ENCODE measurements around the gene SLC2A13. TPM values are rescaled to one million over a fixed set of nuclear protein-coding genes. Genes with fewer than 3 reads are reported as not detected.

SLC2A13 gene
- polyA plus RNA-seq, 3 donors: 2.2 to 2.9 (median 2.5) TPM

DNA sequence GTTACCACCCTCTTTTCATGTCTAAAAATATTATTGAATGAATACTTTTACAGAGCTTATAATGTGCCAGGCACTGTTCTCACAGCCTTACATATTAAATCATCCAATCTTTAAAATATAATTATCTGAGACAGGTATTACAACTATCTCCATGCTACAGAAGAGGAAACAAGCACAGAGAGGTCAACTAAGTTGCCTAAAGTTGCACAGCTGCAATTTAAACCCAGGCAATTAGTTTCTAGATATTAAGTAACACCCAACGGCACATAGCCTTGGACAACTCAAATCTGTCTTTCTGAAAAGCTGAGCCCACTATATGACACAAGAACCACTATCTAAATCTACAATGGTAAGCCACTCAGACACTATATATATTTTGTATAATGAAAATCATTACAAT is 92.6 kb downstream of the SLC2A13 start:
- H3K4me1 Mint-ChIP-seq: peaks cover 8% of the 10 kb centered on the region
- Histone ChIP-seq H3K27me3 (ENCODE audit: control insufficient read depth in 2 of 2, insufficient read depth in 2 of 2, low read length in 2 of 2) (no peaks in the 10 kb centered on the region), H3K4me3 (replicated peaks in 1 of 3; ENCODE audit: low read depth in 2 of 3, low read length in 3 of 3) (no peak overlapping the region), H3K27ac (ENCODE audit: low read depth in 1 of 2, low read length in 2 of 2) (no peak overlapping the region), H3K79me2 (ENCODE audit: insufficient read depth, low read length) (no peaks in the 10 kb centered on the region), H3K4me1 (ENCODE audit: control insufficient read depth in 1 of 2, insufficient read depth in 2 of 2, low read length in 2 of 2) (peaks cover 6 to 7% of the 10 kb centered on the region in 2 donors), H3K9me3 (replicated peaks in 1 of 2; ENCODE audit: control insufficient read depth in 1 of 2, insufficient read depth in 1 of 2, low read length in 2 of 2) (no peaks in the 10 kb centered on the region), H4K20me1 (ENCODE audit: insufficient read depth, low read length) (no peaks in the 10 kb centered on the region), H3K9ac (ENCODE audit: insufficient read depth, low read length, poor library complexity, severe bottlenecking) (no peak overlapping the region), H3K36me3 (replicated peaks in 1 of 2; ENCODE audit: control insufficient read depth in 1 of 2, insufficient read depth in 2 of 2, low read length in 2 of 2) (no peaks in the 10 kb centered on the region), H3K4me2 (replicated peaks; ENCODE audit: extremely low read depth, low read length, poor library complexity, severe bottlenecking) (no peak overlapping the region), H2AFZ (ENCODE audit: insufficient read depth, low read depth, low read length, poor library complexity, severe bottlenecking) (no peak overlapping the region)
- no peaks in the 10 kb centered on the region for H3K9me3 Mint-ChIP-seq
- H3K4me3 Mint-ChIP-seq: no peak overlapping the region
- H3K36me3 Mint-ChIP-seq: peaks cover 1 to 11% of the 10 kb centered on the region in 2 donors
- TF ChIP-seq, protein P1, sequence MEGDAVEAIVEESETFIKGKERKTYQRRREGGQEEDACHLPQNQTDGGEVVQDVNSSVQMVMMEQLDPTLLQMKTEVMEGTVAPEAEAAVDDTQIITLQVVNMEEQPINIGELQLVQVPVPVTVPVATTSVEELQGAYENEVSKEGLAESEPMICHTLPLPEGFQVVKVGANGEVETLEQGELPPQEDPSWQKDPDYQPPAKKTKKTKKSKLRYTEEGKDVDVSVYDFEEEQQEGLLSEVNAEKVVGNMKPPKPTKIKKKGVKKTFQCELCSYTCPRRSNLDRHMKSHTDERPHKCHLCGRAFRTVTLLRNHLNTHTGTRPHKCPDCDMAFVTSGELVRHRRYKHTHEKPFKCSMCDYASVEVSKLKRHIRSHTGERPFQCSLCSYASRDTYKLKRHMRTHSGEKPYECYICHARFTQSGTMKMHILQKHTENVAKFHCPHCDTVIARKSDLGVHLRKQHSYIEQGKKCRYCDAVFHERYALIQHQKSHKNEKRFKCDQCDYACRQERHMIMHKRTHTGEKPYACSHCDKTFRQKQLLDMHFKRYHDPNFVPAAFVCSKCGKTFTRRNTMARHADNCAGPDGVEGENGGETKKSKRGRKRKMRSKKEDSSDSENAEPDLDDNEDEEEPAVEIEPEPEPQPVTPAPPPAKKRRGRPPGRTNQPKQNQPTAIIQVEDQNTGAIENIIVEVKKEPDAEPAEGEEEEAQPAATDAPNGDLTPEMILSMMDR (IDR thresholded peaks at IDR 0.05): no peak
- no peak for DNase-seq
- WGBS (ENCODE audit: insufficient coverage): 100% methylated on average over 1 of the region's 1 CpG
- intact Hi-C loops (cut with micrococcal nuclease): loop anchor here in 1 of 2 donors (5.0 kb wide), 1 partner anchor 94 kb away; the partner anchor contains the start of gene SLC2A13
- no peak overlapping the region for H3K27ac Mint-ChIP-seq
- H3K27me3 Mint-ChIP-seq (ENCODE audit: low read depth in 3 of 3): peaks cover 0 to 2% (median 0%) of the 10 kb centered on the region in 3 donors

DNA sequence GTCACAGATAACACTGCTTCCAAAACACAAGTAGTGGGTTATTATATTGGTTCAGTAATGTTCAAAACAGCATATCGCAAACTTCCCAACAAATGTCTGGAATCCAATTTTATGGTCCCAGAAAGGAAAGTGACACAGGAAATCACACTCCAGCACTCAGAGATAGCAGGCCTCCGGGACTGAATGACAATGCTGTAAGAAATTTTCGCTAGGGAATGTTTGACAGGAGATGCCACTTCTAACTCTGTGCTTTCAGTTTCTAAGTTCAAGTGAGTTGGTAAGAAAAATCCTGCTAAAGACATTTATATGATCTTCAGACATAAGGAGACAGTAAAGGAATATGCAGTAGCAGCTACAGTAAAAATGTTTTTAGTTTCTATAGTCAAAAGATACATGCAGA is 93.2 kb downstream of the SLC2A13 start:
- Mint-ChIP-seq H3K4me1 (peaks cover 8% of the 10 kb centered on the region), H3K36me3 (peaks cover 1 to 11% of the 10 kb centered on the region in 2 donors), H3K9me3 (no peaks in the 10 kb centered on the region), H3K27me3 (ENCODE audit: low read depth in 3 of 3) (peaks cover 0 to 2% (median 0%) of the 10 kb centered on the region in 3 donors), H3K4me3 (no peak overlapping the region), H3K27ac (no peak overlapping the region)
- Histone ChIP-seq H3K27ac (ENCODE audit: low read depth in 1 of 2, low read length in 2 of 2) (no peak overlapping the region), H3K4me2 (replicated peaks; ENCODE audit: extremely low read depth, low read length, poor library complexity, severe bottlenecking) (no peak overlapping the region), H3K9ac (ENCODE audit: insufficient read depth, low read length, poor library complexity, severe bottlenecking) (no peak overlapping the region), H3K36me3 (replicated peaks in 1 of 2; ENCODE audit: control insufficient read depth in 1 of 2, insufficient read depth in 2 of 2, low read length in 2 of 2) (no peaks in the 10 kb centered on the region), H3K4me3 (replicated peaks in 1 of 3; ENCODE audit: low read depth in 2 of 3, low read length in 3 of 3) (no peak overlapping the region), H4K20me1 (ENCODE audit: insufficient read depth, low read length) (no peaks in the 10 kb centered on the region), H3K9me3 (replicated peaks in 1 of 2; ENCODE audit: control insufficient read depth in 1 of 2, insufficient read depth in 1 of 2, low read length in 2 of 2) (no peaks in the 10 kb centered on the region), H3K27me3 (ENCODE audit: control insufficient read depth in 2 of 2, insufficient read depth in 2 of 2, low read length in 2 of 2) (no peaks in the 10 kb centered on the region), H3K4me1 (ENCODE audit: control insufficient read depth in 1 of 2, insufficient read depth in 2 of 2, low read length in 2 of 2) (peaks cover 6 to 7% of the 10 kb centered on the region in 2 donors), H2AFZ (ENCODE audit: insufficient read depth, low read depth, low read length, poor library complexity, severe bottlenecking) (no peak overlapping the region), H3K79me2 (ENCODE audit: insufficient read depth, low read length) (no peaks in the 10 kb centered on the region)
- intact Hi-C loops (cut with micrococcal nuclease): loop anchor here in 1 of 2 donors (5.0 kb wide), 1 partner anchor 95 kb away; the partner anchor contains the start of gene SLC2A13
- no peak for DNase-seq
- TF ChIP-seq, protein P1 (IDR thresholded peaks at IDR 0.05): no peak
- no CpG with 5 or more reads among the region's 3 CpGs for WGBS (ENCODE audit: insufficient coverage)
